ENCODE measurements around the gene ZNF324. TPM values are rescaled to one million over a fixed set of nuclear protein-coding genes. Genes with fewer than 3 reads are reported as not detected.

The ZNF324 gene
- total and polyA plus RNA-seq, 2 of the 4 experiments (the other 2 are of a cell fraction), result 6.0 to 6.6 TPM

DNA sequence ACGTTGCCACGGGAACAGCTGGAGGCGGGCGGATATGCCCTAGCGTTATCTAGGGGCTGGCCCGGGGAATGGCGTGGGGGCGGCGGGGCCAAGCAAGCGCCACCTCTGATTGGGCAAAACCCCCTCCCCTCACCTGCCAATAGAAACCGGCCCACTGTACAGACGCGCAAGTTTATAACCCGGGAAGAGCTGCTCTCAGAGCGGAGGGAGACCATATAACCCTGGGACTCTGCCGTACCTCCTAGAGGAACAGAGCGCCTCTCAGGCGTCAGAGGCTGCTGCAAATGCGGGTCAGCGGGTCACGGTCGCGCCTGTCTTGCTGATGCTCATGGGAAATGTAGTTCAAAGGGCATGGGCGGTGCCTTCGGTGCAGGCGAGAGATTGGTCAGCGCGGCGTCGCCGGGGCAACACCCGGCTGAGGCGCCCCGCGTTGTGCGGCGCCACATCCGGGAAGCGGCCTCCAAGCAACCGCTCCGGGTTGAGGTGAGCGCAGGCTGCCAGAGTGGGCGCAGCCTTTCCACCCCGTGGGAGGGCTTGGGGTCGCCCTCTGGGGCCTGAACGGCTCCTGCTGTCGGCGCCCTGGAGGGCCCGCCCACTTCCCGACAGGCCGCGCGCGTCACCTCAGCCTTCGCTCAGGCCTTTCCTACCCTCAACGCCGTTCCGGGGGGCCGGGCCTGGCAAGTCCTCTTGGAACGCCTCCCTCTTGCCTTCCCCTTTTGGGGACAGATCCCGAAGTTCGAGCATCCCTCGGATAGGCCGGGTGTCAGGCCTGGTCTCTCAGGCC lies 9.0 kb downstream of the ZNF324 start, which contains the start of gene ZNF446:
Gene ZNF446, plus strand, starts transcription at position 639 of the 784 bp plus-strand sequence. CDS start 867 bp downstream, outside the sequence.
- Histone ChIP-seq H2BK5ac (ENCODE audit: low read depth, low read length, poor library complexity, severe bottlenecking) (peak within 1 kb of the TSS; percentile 77), H3K4ac (ENCODE audit: low read depth, low read length) (peak within 1 kb of the TSS; percentile 90), H2AK9ac (replicated peaks; ENCODE audit: low read depth, low read length, poor library complexity) (peak within 1 kb of the TSS; percentile 92), H3K9me3 (ENCODE audit: control insufficient read depth, insufficient read depth, low read length) (no peaks in the 10 kb centered on the region), H3K56ac (ENCODE audit: extremely low read depth, insufficient read depth, low read length) (peak within 1 kb of the TSS; percentile 83), H3K4me3 (ENCODE audit: insufficient read depth, low read depth, low read length) (peak within 1 kb of the TSS; percentile 57), H2AK5ac (ENCODE audit: low read depth, low read length) (peak within 1 kb of the TSS; percentile 80), H3K36me3 (ENCODE audit: control insufficient read depth, insufficient read depth, low read length) (peaks cover 22% of the 10 kb centered on the region), H3K9me1 (ENCODE audit: insufficient read depth, low read length) (peaks cover 31% of the 10 kb centered on the region), H4K8ac (ENCODE audit: low read depth in 2 of 2, low read length in 2 of 2) (peak within 1 kb of the TSS; percentile 95 to 97), H4K20me1 (ENCODE audit: insufficient read depth, low read length) (peaks cover 17% of the 10 kb centered on the region; the same call in 1 of the 2 replicates), H3K9ac (ENCODE audit: low read depth, low read length) (peak within 1 kb of the TSS; percentile 87), H3K4me1 (ENCODE audit: control insufficient read depth, insufficient read depth, low read length) (peaks cover 19% of the 10 kb centered on the region), H2BK15ac (ENCODE audit: low read depth, low read length) (peak within 1 kb of the TSS; percentile 67; the same call in 1 of the 3 replicates), H2BK20ac (ENCODE audit: low read depth, low read length) (0 out of 2 replicates have a peak within 1 kb of the TSS, but pooled peaks have one; percentile 35), H4K91ac (ENCODE audit: insufficient read depth, low read depth, low read length) (peak within 1 kb of the TSS; percentile 91), H2BK120ac (ENCODE audit: low read depth, low read length) (peak within 1 kb of the TSS; percentile 71), H3K27ac (ENCODE audit: insufficient read depth, low read length) (peak within 1 kb of the TSS; percentile 88), H3K27me3 (ENCODE audit: control insufficient read depth, insufficient read depth, low read length) (no peaks in the 10 kb centered on the region), H2AFZ (replicated peaks; ENCODE audit: low read length, poor library complexity) (peak within 1 kb of the TSS; percentile 99), H3K23ac (ENCODE audit: low read depth, low read length) (peak within 1 kb of the TSS; percentile 85), H3K79me1 (ENCODE audit: low read depth in 1 of 2, low read length in 2 of 2) (peaks cover 6 to 42% of the 10 kb centered on the region in 2 experiments; a peak in 3 of 4 replicates), H3K4me2 (ENCODE audit: low read depth, low read length) (peak within 1 kb of the TSS; percentile 87), H3K14ac (replicated peaks; ENCODE audit: low read depth, low read length) (peak within 1 kb of the TSS; percentile 60), H4K5ac (ENCODE audit: low read depth, low read length) (peak within 1 kb of the TSS; percentile 85), H3K18ac (ENCODE audit: low read depth, low read length) (peak within 1 kb of the TSS; percentile 28; the same call in 1 of the 2 replicates)
- ChIA-PET CTCF (no interaction called here), POLR2A (ENCODE audit: unreplicated experiment) (interaction anchor here (0.5 kb wide), 1 partner anchor 8 kb away, joined by 3 read pairs; no protein-coding TSS in a partner anchor)
- dilution Hi-C loops (cut with HindIII; ENCODE audit: low sequenced_read_pairs, unreplicated experiment) (no loop called here), in situ Hi-C loops (cut with MboI; ENCODE audit: low sequenced_read_pairs) (no loop called here), intact Hi-C loops (cut with micrococcal nuclease) (loop anchor here (1.0 kb wide), 1 partner anchor 9 kb away; the partner anchor contains the start of gene ZNF324)
- 0% methylated on average over 39 of the region's 64 CpGs; no CpG with 5 or more reads in 1 of the 2 experiments for WGBS, 2 experiments (ENCODE audit: extremely low coverage in 2 of 2, insufficient read length in 1 of 2)
- ATAC-seq (ENCODE audit: low read depth), result peak; percentile 90
- DNase-seq, result peak; percentile 94
- no TSS peak for BruUV-seq (replicated peaks)
- TF ChIP-seq SMC3 (IDR thresholded peaks at IDR 0.05; ENCODE audit: low read depth, low read length) (no peak), MXI1 (IDR thresholded peaks at IDR 0.05; ENCODE audit: borderline replicate concordance, low read depth, low read length) (peak; percentile 78), MAZ (IDR thresholded peaks at IDR 0.05; ENCODE audit: borderline replicate concordance, low read depth, low read length) (no peak), MAFK (IDR thresholded peaks at IDR 0.05; ENCODE audit: low read depth, low read length) (no peak), CHD1 (IDR thresholded peaks at IDR 0.05; ENCODE audit: low read depth, low read length) (no peak), FOS (IDR thresholded peaks at IDR 0.05; ENCODE audit: low read depth, low read length) (0 out of 2 replicates have a peak, but pooled peaks have one; percentile 2), RAD21 (IDR thresholded peaks at IDR 0.05; ENCODE audit: low read length) (no peak), NFE2L2 (IDR thresholded peaks at IDR 0.05; ENCODE audit: low read depth, low read length) (no peak), CEBPB (IDR thresholded peaks at IDR 0.05; ENCODE audit: low read depth, low read length) (no peak), POLR2A (IDR thresholded peaks at IDR 0.05; ENCODE audit: low read depth, low read length) (peak; percentile 63), RFX5 (IDR thresholded peaks at IDR 0.05; ENCODE audit: low read depth, low read length) (no peak), RCOR1 (IDR thresholded peaks at IDR 0.05; ENCODE audit: insufficient replicate concordance, low read length) (no peak), BHLHE40 (IDR thresholded peaks at IDR 0.05; ENCODE audit: low read depth, low read length) (no peak)
- TF ChIP-seq, protein P1, sequence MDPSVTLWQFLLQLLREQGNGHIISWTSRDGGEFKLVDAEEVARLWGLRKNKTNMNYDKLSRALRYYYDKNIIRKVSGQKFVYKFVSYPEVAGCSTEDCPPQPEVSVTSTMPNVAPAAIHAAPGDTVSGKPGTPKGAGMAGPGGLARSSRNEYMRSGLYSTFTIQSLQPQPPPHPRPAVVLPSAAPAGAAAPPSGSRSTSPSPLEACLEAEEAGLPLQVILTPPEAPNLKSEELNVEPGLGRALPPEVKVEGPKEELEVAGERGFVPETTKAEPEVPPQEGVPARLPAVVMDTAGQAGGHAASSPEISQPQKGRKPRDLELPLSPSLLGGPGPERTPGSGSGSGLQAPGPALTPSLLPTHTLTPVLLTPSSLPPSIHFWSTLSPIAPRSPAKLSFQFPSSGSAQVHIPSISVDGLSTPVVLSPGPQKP (IDR thresholded peaks at IDR 0.05; ENCODE audit: borderline replicate concordance, low read depth, low read length), result no peak
- TF ChIP-seq, protein P2, sequence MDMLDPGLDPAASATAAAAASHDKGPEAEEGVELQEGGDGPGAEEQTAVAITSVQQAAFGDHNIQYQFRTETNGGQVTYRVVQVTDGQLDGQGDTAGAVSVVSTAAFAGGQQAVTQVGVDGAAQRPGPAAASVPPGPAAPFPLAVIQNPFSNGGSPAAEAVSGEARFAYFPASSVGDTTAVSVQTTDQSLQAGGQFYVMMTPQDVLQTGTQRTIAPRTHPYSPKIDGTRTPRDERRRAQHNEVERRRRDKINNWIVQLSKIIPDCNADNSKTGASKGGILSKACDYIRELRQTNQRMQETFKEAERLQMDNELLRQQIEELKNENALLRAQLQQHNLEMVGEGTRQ (IDR thresholded peaks at IDR 0.05; ENCODE audit: low read depth, low read length), result peak; percentile 26; the same call in 1 of the 2 replicates
